GM21423 (cell line): ENCODE data around the gene COL25A1.

Source experiments
- ATAC-seq: cut with Tn5 transposase; IDR thresholded peaks from one replicate; pipeline ENCODE4 v1.9.1; 2021; ENCODE audit warnings: mild to moderate bottlenecking, moderate library complexity; ENCODE audit not compliant: unreplicated experiment

Gene COL25A1

GRCh38 chr4:109302361-109303139, at the start of gene COL25A1:
Gene COL25A1, minus strand, starts transcription at chr4:109302658.
- ATAC-seq: peak; percentile 42

- no peak for ATAC-seq
Observed at GRCh38 chr4:109350121-109350520, 47.7 kb upstream of the COL25A1 start.

- no peak for ATAC-seq
Observed at GRCh38 chr4:109334129-109335105, 32.0 kb upstream of the COL25A1 start.

- no peak for ATAC-seq
Observed at GRCh38 chr4:109332926-109333464, 30.5 kb upstream of the COL25A1 start.

- no peak for ATAC-seq
Observed at GRCh38 chr4:109327641-109328040, 25.2 kb upstream of the COL25A1 start.

GRCh38 chr4:109325698-109326097, 23.2 kb upstream of the COL25A1 start:
- no peak for ATAC-seq

GRCh38 chr4:109323348-109323747, 20.9 kb upstream of the COL25A1 start:
- no peak for ATAC-seq

- ATAC-seq: no peak
Observed at GRCh38 chr4:109321232-109321631, 18.8 kb upstream of the COL25A1 start.

GRCh38 chr4:109319684-109320083, 17.2 kb upstream of the COL25A1 start:
- ATAC-seq: no peak

- no peak for ATAC-seq
Observed at GRCh38 chr4:109319156-109319555, 16.7 kb upstream of the COL25A1 start.

- ATAC-seq: no peak
Observed at GRCh38 chr4:109315818-109316217, 13.4 kb upstream of the COL25A1 start.

- ATAC-seq: no peak
Observed at GRCh38 chr4:109315341-109315740, 12.9 kb upstream of the COL25A1 start.

- ATAC-seq: no peak
Observed at GRCh38 chr4:109313168-109314133, 11.0 kb upstream of the COL25A1 start.

- no peak for ATAC-seq
Observed at GRCh38 chr4:109303140-109303496, 660 bp upstream of the COL25A1 start.

- no peak for ATAC-seq
Observed at GRCh38 chr4:109301651-109302360, 652 bp downstream of the COL25A1 start.

GRCh38 chr4:109298279-109299010, 4.0 kb downstream of the COL25A1 start:
- ATAC-seq: no peak

- ATAC-seq: no peak
Observed at GRCh38 chr4:109296527-109296926, 5.9 kb downstream of the COL25A1 start.

GRCh38 chr4:109295081-109295480, 7.4 kb downstream of the COL25A1 start:
- no peak for ATAC-seq

- ATAC-seq: no peak
Observed at GRCh38 chr4:109294468-109295020, 7.9 kb downstream of the COL25A1 start.
